Keratinocyte (primary cell): Measurements from ENCODE around the gene TMEM132C.

Experiments
- EZH2 ChIP-seq: IDR thresholded peaks from one replicate; pipeline ENCODE4 v1.6.1; 2012; ENCODE audit warnings: inconsistent platforms, mild to moderate bottlenecking, low read length, moderate library complexity
- TF ChIP-seq, protein P1 (sequence below), 3 experiments: IDR thresholded peaks in 1 of 3; conservative IDR thresholded peaks in 1 of 3; optimal IDR thresholded peaks in 1 of 3; 2 replicates in 2 of 3; 3 replicates in 1 of 3; pipeline versions ENCODE3 to v1.5.1; 2011; ENCODE audit warnings: low read length in 3 of 3, mild to moderate bottlenecking in 3 of 3, moderate library complexity in 2 of 3, control low read depth in 1 of 3, inconsistent platforms in 1 of 3; ENCODE audit not compliant: insufficient read depth in 2 of 3; ENCODE audit errors: extremely low read depth in 1 of 3

DNA sequence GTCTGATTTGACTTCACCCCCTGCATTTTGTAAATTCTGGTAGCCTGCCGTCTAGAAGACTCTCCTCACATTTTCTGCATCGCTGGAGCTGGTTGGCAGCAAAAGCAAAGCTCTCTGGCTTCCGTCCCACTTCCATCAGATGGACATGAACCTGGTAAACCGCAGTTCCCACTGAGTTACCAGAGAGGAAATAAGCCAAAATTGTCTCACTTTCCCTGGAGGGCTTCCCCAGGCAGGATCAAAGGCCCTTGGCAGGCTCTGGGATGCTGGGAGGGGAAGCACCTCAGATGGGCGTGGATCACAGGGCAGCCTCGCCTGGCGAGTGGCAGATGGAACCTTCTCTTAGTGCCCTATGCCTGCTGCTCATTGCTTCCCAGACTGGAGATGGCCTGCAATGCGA lies 243.5 kb downstream of the TMEM132C start:
- TF ChIP-seq, protein P1, sequence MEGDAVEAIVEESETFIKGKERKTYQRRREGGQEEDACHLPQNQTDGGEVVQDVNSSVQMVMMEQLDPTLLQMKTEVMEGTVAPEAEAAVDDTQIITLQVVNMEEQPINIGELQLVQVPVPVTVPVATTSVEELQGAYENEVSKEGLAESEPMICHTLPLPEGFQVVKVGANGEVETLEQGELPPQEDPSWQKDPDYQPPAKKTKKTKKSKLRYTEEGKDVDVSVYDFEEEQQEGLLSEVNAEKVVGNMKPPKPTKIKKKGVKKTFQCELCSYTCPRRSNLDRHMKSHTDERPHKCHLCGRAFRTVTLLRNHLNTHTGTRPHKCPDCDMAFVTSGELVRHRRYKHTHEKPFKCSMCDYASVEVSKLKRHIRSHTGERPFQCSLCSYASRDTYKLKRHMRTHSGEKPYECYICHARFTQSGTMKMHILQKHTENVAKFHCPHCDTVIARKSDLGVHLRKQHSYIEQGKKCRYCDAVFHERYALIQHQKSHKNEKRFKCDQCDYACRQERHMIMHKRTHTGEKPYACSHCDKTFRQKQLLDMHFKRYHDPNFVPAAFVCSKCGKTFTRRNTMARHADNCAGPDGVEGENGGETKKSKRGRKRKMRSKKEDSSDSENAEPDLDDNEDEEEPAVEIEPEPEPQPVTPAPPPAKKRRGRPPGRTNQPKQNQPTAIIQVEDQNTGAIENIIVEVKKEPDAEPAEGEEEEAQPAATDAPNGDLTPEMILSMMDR (optimal IDR thresholded peaks at IDR 0.05 in 1 of 3, IDR thresholded peaks at IDR 0.05 in 1 of 3, conservative IDR thresholded peaks at IDR 0.05 in 1 of 3; ENCODE audit: extremely low read depth in 1 of 3, insufficient read depth in 2 of 3, low read length in 3 of 3): no peak
- TF ChIP-seq EZH2: no peak
